D721Med (cell line): Measurements from ENCODE around the gene ZACN.
"Not testable (repeated sequence)": the region's sequence is repeated elsewhere in the genome, so short reads cannot be mapped to it uniquely, and the experiment has no call there.

Experiments
- DNase-seq: peaks from one replicate; pipeline ENCODE4 v3.0.0; 2011; ENCODE audit warnings: low spot score; ENCODE audit not compliant: insufficient read length
- FAIRE-seq: peaks from 2 replicates; lab custom pipeline; 2011; peaks lifted over from hg19 to GRCh38; lab: Jason Lieb, UNC
- TF ChIP-seq, protein P1 (sequence below): IDR thresholded peaks from 2 replicates; pipeline ENCODE4 v1.5.1; 2012; ENCODE audit warnings: mild to moderate bottlenecking, control low read depth; ENCODE audit not compliant: insufficient read depth; ENCODE audit errors: missing control alignments

ZACN gene

DNA sequence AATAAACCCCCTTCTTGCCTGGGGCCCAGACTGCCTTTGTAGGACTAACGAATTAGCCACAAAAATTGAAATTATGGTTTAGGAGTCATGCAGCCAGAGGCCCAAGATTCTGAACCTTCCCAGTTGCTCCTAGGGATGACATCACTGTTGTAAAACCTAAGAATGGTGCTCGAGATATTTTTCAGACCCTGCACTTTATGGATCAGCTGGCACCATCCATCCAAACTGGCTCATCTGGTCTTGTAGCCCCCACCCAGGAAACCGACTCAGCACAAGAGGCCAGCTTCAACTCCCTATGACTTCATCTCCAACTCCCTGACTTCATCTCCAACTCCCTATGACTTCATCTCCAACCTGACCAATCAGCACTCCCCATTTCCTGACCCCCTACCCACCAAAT lies 40.9 kb upstream of the ZACN start:
- TF ChIP-seq, protein P1, sequence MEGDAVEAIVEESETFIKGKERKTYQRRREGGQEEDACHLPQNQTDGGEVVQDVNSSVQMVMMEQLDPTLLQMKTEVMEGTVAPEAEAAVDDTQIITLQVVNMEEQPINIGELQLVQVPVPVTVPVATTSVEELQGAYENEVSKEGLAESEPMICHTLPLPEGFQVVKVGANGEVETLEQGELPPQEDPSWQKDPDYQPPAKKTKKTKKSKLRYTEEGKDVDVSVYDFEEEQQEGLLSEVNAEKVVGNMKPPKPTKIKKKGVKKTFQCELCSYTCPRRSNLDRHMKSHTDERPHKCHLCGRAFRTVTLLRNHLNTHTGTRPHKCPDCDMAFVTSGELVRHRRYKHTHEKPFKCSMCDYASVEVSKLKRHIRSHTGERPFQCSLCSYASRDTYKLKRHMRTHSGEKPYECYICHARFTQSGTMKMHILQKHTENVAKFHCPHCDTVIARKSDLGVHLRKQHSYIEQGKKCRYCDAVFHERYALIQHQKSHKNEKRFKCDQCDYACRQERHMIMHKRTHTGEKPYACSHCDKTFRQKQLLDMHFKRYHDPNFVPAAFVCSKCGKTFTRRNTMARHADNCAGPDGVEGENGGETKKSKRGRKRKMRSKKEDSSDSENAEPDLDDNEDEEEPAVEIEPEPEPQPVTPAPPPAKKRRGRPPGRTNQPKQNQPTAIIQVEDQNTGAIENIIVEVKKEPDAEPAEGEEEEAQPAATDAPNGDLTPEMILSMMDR: no peak
- FAIRE-seq (no peak), DNase-seq (no peak)

DNA sequence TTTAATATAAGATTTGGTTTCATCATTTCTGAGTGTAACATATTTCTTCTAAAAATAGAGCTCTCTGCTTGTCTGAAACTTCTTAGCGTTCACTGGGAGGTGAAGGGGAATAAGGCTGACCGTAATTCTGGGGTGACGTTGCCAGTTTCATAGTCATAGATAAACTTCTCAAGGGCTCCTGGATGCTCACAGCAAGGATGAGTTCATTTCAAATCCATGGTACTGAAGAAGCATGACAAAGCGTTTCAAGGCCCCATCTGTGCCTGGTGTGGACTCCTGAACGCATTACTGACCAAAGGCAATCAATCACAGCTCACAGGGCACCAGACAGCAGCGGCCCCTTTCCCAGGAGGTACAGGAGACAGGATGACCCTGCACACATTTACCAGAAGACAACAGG lies 39.9 kb upstream of the ZACN start:
- no peak for DNase-seq
- TF ChIP-seq, protein P1: no peak
- FAIRE-seq: no peak

DNA sequence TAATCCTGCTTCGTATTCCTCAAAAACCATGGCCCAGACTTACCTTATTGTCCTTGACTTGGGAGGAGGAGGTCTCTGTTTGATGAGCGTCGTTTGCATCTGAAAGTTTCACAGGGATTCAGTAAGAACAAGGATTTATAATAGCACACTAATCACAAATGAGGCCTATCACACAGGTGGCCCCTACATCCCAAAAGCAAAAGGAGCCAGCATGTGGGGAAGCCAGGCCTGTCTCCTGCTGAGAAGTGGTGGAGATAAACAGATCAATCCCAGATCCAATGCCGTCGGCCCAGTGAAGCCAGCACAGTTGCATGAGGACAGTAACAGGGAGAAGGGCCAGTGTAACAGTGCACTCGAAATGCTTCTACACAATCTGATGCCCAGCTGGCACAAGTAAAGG lies 38.6 kb upstream of the ZACN start:
- FAIRE-seq (no peak), DNase-seq (no peak)
- TF ChIP-seq, protein P1: no peak

DNA sequence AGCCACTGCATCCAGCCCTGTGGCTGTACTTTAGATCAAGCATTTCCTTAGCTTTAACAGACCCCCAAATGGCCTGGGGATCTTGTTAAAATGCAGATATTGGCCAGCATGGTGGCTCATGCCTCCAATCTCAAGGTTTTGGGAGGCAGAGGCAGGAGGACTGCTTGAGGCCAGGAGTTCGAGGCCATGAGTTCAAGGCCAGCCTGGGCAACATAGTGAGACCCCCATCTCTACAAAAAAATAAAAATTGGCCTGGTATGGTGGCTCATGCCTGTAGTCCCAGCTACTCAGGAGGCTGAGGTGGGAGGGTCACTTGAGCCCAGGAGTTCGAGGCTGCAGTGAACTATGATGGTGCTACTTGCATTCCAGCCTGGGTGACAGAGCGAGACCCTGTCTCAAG lies 36.1 kb upstream of the ZACN start:
- DNase-seq, FAIRE-seq: not testable (repeated sequence)

DNA sequence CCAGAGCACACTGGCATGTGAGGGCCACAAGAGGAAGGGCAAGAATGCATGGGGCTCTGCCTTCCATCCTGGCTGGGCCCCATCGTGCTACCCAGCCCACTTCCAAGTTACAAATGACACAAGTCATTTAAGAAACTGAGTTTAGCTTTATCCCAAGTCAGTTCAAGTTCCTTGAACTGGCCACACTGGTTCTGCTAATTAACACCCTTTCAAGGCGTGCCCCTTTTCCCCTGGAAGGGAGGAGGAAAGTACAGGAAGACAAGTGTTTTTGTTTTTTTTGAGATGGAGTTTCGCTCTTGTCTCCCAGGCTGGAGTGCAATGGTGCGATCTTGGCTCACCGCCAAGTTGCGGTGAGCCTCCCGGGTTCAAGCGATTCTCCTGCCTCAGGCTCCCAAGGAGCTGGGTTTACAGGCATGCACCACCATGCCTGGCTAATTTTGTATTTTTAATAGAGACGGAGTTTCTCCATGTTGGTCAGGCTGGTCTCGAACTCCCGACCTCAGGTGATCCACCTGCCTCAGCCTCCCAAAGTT lies 34.4 kb upstream of the ZACN start:
- not testable (repeated sequence) for FAIRE-seq, DNase-seq

DNA sequence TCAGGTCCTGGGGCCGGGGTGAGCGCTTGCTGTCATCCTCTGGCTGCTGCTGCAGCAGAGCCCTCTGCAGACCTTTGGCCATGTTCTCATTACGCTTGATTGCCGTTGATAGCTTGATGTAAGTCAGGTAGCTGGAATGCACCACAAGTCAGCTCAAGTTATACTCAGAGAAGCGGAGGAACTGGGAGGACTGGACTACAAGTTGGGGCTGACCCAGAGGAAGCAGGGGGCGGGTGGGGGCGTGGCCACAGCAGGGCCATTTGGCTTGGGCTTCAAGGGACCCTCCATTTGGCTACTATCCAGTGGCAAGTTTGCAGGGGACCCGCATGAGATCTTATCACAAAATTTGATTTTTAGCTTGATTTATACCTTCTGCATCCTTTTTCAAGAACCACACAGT lies 32.9 kb upstream of the ZACN start:
- TF ChIP-seq, protein P1: no peak
- FAIRE-seq (no peak), DNase-seq (no peak)

DNA sequence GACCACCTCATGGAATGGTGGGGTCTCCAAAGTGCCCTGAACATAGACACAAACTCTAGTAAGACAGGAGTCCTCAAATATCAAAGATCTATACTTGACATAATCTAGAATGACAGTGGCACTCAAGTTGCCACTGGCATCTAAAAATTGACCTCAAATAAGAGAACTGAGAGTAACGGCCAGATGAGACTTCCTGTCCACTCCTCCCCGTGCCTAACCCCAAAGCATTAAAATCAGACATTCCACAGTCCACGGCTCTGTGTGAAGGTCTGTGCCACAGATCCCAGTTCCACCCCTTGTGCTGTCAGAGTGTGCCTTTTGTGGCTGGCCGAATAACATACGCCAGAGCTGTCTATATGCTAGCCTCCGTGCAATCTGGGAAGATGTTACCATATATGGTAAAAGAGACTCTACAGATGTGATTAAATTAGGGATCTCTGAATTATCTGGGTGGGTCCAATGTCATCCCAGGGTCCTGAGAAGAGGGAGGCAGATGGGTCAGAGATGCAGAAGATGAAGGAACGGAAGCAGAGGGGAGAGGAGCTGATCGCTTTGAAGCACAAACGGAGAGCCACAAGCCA lies 30.9 kb upstream of the ZACN start:
- FAIRE-seq (no peak), DNase-seq (no peak)
- TF ChIP-seq, protein P1: no peak

DNA sequence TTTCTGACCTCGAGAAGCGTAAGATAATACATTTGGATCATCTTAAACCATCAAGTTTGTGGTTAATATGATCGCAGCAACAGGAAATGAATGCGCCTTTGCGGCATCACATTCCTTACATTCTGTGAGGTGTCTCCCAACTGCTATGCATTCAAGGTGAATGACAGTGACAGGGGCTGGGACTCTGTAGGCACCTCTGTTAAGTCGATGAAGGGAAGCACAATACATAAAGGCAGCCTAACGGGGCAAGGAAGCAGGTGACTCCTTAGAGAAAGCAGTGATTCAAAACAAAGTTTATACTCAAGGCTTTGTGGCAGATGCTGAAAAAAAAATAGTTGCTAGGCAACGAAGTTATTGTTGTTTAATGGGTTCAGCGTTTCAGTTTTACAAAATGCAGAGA lies 30.3 kb upstream of the ZACN start:
- DNase-seq: no peak
- TF ChIP-seq, protein P1: no peak
- no peak for FAIRE-seq
